H54 (cell line): Measurements from ENCODE around the gene CDC14A.

ENCODE experiments used
- DNase-seq: peaks from one replicate; pipeline ENCODE4 v3.0.0; 2011; ENCODE audit warnings: low spot score, mixed read lengths; ENCODE audit not compliant: insufficient read length
- FAIRE-seq: peaks from 3 replicates; lab custom pipeline; 2011; peaks lifted over from hg19 to GRCh38; lab: Jason Lieb, UNC
- POLR2A ChIP-seq: IDR thresholded peaks from 2 replicates; pipeline ENCODE4 v1.6.1; 2011; ENCODE audit warnings: low read depth, mild to moderate bottlenecking, low read length

Gene CDC14A

DNA sequence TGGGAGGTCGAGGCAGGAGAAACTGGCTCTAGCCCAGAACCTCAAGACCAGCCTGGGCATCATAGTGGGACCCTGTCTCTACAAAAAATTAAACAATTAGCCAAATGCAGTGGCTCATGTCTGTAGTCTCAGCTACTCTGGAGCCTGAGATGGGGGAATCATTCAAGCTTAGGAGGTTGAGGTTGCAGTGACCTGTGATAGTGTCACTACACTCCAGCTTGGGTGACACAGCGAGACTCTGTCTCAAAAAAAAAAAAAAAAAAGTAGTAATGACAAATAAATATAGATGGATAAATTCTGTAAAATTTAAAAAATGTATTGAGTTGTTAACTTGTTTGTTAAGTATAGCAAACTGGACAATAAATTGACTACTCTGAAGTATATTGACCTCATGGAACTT lies 5.9 kb upstream of the CDC14A start:
- TF ChIP-seq POLR2A = no peak
- FAIRE-seq (no peak), DNase-seq (no peak)

DNA sequence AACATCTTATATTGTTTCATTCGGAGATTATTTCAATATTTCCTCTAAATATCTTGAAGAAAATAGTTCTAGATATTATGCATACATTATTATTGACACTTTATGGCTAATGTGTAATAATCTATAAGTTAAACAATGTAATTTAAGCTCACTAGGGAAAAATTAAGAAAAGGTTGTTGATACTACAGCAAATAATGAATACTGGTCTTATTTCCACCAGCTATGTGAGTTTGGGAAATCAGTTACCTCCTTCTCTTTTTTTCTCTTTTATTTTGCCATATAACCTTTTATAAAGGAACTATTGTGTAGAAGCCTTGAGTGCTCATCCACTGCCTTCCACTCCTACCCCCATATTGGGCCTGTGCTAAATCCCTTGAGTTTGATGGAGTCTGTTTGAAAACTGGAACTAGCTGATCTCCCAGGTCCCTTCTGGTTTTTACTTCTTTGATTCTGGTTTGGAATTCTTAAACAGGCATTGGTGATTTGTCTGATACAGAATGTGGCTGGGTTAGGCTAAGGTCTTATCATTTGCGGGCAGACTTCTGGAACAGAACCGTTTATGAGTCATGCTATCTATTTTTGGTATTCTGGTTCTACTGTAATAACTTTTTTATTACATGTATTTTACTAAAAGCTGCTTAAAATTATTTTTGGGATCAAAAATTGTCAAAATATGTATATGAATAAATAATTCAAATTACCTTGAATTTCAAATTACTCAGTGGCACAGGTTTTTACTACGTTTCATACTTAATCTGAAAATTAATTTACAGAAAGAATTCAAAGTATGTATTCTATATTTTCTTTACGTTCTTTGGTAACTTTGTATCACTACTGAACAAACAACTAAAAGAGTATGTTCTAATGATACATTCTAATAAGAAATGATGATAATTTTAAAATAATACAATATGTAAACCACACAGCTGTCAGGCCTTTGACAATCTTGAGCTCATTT lies 5.0 kb upstream of the CDC14A start:
- DNase-seq (peak; percentile 7), FAIRE-seq (no peak)
- TF ChIP-seq POLR2A = no peak

DNA sequence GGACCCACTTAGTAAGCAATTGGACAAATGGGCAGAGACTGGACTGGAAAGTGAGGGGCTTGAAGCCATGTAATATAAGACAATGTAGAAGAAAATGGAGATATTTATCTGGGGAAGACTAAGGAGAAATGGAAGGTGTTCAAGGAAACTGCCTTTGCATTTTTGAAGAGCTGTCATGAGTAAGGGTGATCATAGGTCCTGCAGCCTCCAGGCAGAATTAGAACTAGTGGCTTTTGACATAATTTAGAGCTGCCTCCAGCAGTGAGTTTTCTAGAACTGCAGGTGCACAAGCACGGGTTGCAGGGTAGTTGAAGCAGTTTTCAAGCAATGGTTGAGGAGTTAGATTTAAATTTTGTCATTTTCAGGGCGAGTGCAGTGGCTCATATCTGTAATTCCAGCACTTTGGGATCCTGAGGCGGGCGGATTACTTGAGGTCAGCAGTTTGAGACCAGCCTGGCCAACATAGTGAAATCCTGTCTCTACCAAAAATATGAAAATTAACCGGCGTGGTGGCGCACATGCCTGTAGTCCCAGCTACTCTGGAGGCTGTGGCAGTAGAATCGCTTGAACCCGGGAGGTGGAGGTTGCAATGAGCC lies 3.7 kb upstream of the CDC14A start:
- no peak for TF ChIP-seq POLR2A
- no peak for DNase-seq

DNA sequence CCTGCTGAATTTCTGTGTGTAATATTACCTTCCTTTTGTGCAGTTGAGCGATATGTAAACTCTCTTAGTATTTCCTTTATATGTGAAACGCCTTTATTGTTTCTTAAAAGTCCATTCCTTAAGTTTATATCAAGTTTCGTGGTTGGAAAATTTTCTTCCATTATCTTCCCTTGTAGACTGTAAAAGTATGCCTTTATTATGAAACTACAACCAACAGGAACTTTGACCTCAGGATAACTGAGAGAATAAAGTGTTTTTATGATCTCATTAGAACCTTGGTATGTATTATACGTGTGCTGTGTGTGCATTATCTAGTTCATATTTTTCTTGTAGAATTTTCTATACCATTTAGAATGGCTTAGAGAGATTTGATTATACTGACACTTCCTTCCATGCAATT lies 3.1 kb upstream of the CDC14A start:
- no peak for FAIRE-seq
- no peak for TF ChIP-seq POLR2A

More for the DNA sequence above, 3.7 kb upstream of the CDC14A start:
- no peak for FAIRE-seq

DNA sequence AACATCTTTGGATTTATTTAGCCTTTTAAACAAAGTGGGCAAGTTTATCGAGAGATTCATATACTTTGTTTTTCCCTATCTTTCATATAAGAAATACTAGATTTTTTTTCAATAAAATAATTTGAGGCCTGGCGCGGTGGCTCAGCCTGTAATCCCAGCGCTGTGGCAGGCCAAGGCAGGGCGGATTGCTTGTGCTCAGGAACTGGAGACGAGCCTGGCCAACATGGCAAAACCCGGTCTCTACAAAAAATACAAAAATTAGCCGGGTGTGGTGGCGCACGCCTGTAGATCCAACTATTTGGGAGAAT lies 1.6 kb upstream of the CDC14A start:
- TF ChIP-seq POLR2A = no peak
- DNase-seq (no peak), FAIRE-seq (no peak)

More for the DNA sequence above, 3.1 kb upstream of the CDC14A start:
- no peak for DNase-seq

DNA sequence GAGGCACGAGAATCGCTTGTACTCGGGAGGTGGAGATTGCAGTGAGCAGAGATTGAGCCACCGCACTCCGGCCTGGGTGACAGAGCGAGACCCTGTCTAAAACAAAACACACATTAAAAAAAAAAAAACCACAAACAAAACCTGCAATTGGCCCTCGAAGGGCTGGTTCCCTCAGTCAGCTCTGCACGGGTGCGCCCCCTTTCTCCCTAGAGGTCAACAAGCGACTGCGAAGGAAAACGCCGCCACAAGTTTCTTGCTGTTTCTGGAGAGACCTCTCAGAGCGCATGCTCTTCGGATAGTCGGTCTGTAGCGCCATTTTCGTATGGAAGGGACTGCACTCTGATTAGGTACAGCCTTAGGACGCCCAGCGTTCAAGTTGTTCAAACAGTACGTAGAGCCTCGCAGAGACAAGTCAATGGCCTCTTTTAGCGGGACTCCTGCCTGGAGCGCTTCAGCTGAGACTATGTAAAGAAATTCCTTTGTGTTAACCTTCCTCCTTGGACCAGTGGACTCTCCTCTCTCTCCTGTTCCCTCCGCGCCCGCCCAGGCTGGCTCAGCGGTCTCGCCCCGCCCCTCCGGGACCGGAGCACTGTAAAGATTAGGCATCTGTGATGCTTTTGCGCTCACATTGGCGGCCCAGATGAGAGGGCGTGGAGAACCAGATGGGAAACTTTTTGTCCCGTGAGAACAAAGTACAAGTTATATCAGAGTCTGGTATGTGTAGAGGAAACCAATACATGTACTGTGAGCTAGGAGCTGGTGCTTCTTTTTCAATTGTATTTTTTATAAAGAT lies 1.0 kb upstream of the CDC14A start:
- DNase-seq = peak; percentile 63
- FAIRE-seq = peak; percentile 41
- 0 out of 2 replicates have a peak, but pooled peaks have one; percentile 46 for TF ChIP-seq POLR2A

DNA sequence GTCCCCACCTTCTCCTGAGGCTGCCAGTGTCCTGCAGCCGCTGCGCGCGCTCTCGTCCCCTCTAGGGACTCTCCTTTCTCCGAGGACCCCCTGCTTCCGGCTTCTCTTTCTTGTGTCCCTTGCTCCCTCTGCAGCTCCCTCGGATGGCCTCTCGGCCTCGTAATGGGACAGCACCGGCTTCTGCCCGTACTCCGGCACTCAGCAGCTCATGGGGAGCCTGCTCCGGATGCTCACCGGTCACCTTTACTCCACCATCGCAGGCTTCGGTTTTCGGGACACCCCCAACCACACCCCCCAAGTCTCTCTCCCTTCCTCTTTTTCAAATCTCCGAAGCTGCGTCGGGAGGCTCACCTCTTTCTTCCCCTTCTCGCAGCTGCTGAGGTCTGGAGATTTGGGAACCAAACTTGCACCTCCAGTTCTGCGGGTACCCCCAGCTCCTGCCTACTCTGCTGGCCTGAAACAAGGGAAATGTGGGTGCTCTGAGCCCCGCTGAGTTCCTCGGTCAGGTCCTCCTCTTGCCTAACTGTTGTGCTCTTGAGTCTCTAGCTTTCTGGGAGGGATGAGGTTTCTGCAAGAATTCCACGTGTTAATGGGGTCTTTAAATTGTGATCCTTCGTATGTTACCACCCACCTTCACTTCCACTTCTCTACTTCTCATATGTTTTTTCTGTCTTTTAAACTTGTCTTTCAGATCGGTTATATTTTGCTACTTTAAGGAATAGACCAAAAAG lies 930 bp downstream of the CDC14A start:
- DNase-seq (no peak), FAIRE-seq (no peak)
- no peak for TF ChIP-seq POLR2A

DNA sequence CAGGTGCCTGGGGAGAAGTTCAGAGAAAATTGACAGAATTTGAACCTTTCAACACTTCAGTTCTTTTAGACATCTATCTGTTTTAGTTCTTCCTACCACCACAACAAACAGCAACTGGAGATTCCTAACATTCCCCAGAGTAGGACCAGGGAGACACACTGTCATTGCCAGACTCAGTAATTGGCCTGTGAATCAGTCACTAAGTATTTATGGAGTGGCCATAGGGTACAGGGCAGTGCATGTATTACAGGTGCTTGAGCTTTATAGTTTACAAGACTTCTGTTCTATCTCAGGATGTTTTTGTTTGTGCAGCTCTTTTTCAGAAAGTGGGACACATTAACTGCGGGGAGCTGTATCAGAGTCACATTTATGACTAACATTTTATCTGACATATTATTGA lies 1.7 kb downstream of the CDC14A start:
- FAIRE-seq (peak; percentile 58), DNase-seq (peak; percentile 47)
- TF ChIP-seq POLR2A = no peak

DNA sequence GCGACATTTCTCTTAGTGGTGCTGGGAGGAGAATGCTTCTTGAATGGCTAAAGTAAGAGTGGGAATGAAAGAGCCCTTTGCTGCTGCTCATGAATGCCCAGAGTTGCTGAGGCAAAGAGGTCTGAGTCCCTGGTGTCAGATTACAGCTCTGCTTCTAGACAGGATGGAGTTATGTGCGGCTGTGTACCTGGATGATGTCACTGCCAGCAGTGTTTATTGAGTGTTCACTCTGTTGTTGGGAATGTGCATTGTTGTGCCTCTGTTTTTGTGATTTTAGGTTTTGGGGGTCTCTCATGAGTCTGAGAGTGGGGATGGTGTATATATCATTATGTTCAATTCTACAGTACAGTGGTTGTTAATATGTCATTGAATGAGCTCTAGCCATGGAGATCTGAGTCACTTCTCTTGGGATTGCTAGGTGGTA lies 2.7 kb downstream of the CDC14A start:
- FAIRE-seq (peak; percentile 45), DNase-seq (peak; percentile 12)
- TF ChIP-seq POLR2A = no peak

DNA sequence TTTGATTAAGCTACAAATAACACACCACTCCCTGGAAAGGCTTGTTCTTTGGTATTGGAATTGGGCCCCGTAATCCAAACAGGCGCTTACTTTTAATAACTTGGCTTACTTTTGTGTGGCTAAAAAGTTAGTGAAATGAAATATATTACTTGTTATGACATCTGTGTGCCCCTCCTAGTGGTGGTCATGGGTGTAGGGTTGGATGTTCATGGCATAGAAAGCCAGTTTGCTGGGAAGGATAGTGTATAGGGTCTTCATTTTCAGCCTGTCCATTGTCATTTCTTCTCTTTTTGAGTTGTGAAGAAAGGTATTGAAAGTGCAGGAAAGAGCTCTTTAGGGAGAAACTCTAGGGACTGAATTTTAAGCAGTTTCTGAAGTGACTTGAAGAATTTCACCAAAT lies 5.9 kb downstream of the CDC14A start:
- TF ChIP-seq POLR2A = no peak
- DNase-seq (no peak), FAIRE-seq (no peak)

DNA sequence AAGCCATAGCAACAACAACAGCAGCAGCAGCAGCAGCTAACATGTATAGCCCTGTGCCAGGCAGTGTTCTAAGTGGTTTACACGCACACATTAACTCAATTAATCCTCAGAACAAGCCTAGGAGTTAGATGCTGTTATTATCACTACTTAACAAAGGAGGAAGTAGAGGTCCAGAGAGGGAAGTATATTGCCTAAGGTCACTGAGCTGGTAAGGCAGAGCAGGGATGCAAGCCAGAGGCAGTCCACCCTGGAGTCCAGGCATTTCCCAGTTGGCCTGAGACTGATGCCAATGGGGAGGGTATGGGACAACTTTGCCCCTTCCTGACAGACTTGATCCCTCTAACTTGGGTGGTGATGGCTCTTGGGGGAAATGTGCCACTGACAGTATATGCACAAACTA lies 6.8 kb downstream of the CDC14A start:
- TF ChIP-seq POLR2A = no peak
- DNase-seq (no peak), FAIRE-seq (no peak)

DNA sequence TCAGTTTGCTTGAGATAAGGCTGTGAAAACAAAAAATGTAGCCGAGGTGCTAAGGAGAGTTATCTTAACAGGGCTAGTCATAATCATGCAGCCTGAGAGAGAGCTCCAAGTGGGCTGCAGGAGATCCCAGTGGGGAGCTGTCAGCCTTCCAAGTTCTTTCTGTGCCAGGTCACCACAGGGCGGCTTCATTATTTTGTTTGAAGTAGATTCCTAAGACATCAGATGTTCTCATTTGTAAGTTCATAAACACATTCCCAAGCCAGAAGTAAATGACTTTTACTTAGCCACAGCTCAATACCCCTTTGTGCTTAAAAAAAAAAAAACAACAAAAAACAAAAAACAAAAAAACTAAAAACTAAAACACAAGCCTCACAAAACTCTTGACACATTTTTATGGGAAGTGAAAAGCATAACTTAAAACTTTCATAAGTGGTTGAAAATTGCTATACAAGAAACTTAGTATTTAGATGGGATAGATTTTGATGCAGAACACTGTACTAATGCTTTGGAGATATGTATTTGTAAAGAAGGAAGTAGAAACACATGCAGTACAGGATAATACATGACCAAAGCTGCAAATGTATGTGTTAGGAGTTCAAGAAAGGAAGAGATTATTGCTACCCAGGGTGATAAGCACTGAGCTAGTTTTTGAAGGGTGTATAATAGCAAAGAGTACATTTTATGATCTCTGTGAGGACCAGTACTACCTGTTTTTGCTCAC lies 8.6 kb downstream of the CDC14A start:
- TF ChIP-seq POLR2A = no peak
- FAIRE-seq (peak; percentile 90), DNase-seq (peak; percentile 17)
